ENCODE data around the gene EEF1AKMT1.

GRCh38 chr13:20717581-20718542 is 55.9 kb downstream of the EEF1AKMT1 start:
- no peak for TF ChIP-seq CTCF (IDR thresholded peaks at IDR 0.05)
- no peak for TF ChIP-seq EZH2phosphoT487 (IDR thresholded peaks at IDR 0.05)
- TF ChIP-seq EZH2 (IDR thresholded peaks at IDR 0.05) = no peak
